Psoas muscle (tissue), 8 donors: ENCODE results near the gene ZNF830. TPM values are rescaled to one million over a fixed set of nuclear protein-coding genes. Genes with fewer than 3 reads are reported as not detected.

Experiments used
- ATAC-seq, 4 donors: fragments of 200-7000 bp; cut with Tn5 transposase; one replicate each; pipeline ENCODE4 v1.9.1; 2020; ENCODE audit warnings: moderate library complexity in 3 of 4, mild to moderate bottlenecking in 2 of 4
- DNase-seq, 2 donors: peaks; one replicate each; pipeline ENCODE4 v3.0.0-alpha.2; 2020
- H3K27ac ChIP-seq: fragments of 200-600 bp; one replicate; pipeline ENCODE4 v1.8.0; 2022
- H3K27me3 ChIP-seq, 3 donors: fragments of 200-600 bp in 1 of 3; one replicate each; pipeline versions ENCODE4 v1.6.1 to v1.8.0; 2013 to 2022; ENCODE audit warnings: low read length in 2 of 3, mild to moderate bottlenecking in 2 of 3, moderate library complexity in 1 of 3; ENCODE audit not compliant: insufficient read depth in 3 of 3
- H3K36me3 ChIP-seq, 2 donors: fragments of 200-600 bp in 1 of 2; one replicate each; pipeline versions ENCODE4 v1.6.1 to v1.8.0; 2013 to 2022; ENCODE audit warnings: low read depth in 1 of 2, mild to moderate bottlenecking in 1 of 2, moderate library complexity in 1 of 2; ENCODE audit not compliant: insufficient read depth in 1 of 2
- H3K4me1 ChIP-seq: fragments of 200-600 bp; one replicate; pipeline ENCODE4 v1.8.0; 2022
- H3K4me3 ChIP-seq: fragments of 200-600 bp; one replicate; pipeline ENCODE4 v1.8.0; 2022; ENCODE audit warnings: mild to moderate bottlenecking
- H3K9me3 ChIP-seq: fragments of 200-600 bp; one replicate; pipeline ENCODE4 v1.8.0; 2022
- WGBS, 3 donors: extraction: QIAGEN DNeasy Blood & Tissue Kit; methylation state at CpG; one replicate each; pipeline versions ENCODE4 v1.1.6 to v1.1.7; 2013; 5-methylcytosine and 5-hydroxymethylcytosine counted together
- intact Hi-C, 2 donors: fragments of 100-400 bp; cut with DNase I; formaldehyde crosslinking; loops; one replicate each; pipeline versions ENCODE4 v1.11.0 to v1.14.2; 2022
- polyA plus RNA-seq, 3 donors: library from polyadenylated mRNA; stranded (reverse); fragments of 200-250 nt; gene quantifications; one replicate each; pipeline ENCODE4 v1.2.3, GENCODE V29; 2013
- total RNA-seq, 4 donors: library from RNA; stranded (reverse); fragmentation: NEBNext Ultra II Directional in 2 of 4; extraction: Animal tissue kit (Norgen Biotek cat#: 25700) in 2 of 4; gene quantifications; one replicate each; pipeline versions ENCODE4 v1.2.1 to v1.2.4, GENCODE V29; 2021 to 2023
- TF ChIP-seq, protein P1 (sequence below): fragments of 200-600 bp; IDR thresholded peaks from one replicate; pipeline ENCODE4 v1.8.0; 2022; ENCODE audit warnings: antibody characterized with exemption
- donor health status: healthy with polysubstance abuse.
- donor health status: DM: no; HTN: no; CAD: no; lungs with moderate emphysema.
- donor health status: Bipolar disorder and iron deficiency.
- donor health status: healthy.
- donor health status: DM: yes; HTN: yes; CAD: no.
- donor health status: DM: no; HTN: no; CAD: no.
- donor health status: DM: no; HTN: no; CAD: no.
- donor health status: DM: yes; HTN: yes; CAD: no.

Gene ZNF830
- total and polyA plus RNA-seq, 7 donors = 7.0 to 13.6 (median 9.6) TPM

DNA sequence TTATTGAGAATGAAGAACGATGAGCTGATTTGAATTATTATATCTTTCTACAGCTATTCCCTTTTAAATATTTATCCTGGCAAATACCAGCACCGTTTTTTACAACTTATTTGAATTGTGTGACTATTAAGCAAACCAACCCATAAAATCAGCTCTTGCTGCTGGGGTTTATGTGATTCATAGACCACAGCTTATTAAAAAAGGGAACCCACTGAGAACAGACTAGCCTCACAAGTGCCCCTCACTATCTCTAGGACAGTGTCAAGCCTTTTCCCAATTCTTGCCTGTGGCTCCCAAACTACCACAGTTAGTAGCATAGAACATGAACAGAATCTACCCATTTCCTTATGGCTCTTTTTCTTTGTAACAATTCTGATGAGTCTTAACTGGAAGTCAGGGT lies 12.8 kb downstream of the ZNF830 start:
- peaks cover under 1% of the 10 kb centered on the region for H3K4me1 ChIP-seq
- DNase-seq = no peak
- peaks cover 0 to 19% of the 10 kb centered on the region in 2 donors for H3K36me3 ChIP-seq
- H3K9me3 ChIP-seq = no peaks in the 10 kb centered on the region
- intact Hi-C loops = no loop called here
- no peak overlapping the region for H3K27ac ChIP-seq
- TF ChIP-seq, protein P1, sequence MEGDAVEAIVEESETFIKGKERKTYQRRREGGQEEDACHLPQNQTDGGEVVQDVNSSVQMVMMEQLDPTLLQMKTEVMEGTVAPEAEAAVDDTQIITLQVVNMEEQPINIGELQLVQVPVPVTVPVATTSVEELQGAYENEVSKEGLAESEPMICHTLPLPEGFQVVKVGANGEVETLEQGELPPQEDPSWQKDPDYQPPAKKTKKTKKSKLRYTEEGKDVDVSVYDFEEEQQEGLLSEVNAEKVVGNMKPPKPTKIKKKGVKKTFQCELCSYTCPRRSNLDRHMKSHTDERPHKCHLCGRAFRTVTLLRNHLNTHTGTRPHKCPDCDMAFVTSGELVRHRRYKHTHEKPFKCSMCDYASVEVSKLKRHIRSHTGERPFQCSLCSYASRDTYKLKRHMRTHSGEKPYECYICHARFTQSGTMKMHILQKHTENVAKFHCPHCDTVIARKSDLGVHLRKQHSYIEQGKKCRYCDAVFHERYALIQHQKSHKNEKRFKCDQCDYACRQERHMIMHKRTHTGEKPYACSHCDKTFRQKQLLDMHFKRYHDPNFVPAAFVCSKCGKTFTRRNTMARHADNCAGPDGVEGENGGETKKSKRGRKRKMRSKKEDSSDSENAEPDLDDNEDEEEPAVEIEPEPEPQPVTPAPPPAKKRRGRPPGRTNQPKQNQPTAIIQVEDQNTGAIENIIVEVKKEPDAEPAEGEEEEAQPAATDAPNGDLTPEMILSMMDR = no peak
- H3K27me3 ChIP-seq = no peaks in the 10 kb centered on the region
- WGBS, 3 donors = 36 to 54% (median 48%) methylated on average over 2 of the region's 2 CpGs
- H3K4me3 ChIP-seq = no peak overlapping the region
- no peak for ATAC-seq

DNA sequence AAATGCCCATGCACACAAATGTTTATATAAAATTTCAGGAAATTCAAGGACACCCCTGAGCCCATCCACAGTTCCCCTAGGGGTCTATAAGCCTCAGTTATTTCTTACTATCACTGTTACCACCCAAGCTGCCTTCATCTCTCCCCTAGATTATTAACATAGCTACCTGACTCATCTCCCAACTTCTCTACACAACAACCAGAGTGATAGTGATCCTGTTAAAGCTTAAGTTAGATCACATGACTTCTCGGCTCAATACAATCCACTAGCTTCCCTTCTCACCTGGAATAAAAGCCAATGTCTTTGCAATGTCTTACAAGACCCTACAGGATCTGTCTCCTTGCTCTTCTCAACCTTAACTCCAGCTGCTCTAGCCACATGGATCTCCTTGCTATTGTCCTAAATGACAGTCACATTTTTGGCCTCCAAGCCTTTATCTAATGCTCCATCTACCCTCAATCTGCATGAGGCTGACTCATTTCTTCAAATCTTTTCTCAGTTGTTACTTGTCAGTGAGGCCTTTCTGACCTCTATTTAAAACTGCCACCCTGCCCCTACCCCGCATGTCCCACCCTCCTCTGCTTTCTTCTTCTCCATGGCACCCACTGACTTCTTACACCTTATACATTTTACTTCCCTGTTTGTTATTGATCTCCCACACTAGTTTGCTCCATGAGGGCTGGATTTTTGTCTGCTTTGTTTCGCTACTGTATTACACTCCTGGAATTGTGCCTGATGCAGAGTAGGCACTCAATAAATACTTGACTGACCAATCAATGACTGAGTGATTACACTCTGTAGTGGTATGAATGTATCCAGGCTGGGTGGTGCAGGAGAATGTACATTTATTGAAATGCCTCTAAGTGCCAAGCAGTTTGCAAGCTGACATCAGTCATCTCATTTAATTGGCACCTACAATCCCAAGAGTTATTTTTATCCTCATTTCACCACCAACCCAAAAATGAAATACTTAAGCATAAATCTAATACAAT lies 13.8 kb downstream of the ZNF830 start:
- DNase-seq (no peak), ATAC-seq (no peak)
- Histone ChIP-seq H3K27me3 (no peaks in the 10 kb centered on the region), H3K27ac (no peak overlapping the region), H3K4me1 (peaks cover 7% of the 10 kb centered on the region), H3K36me3 (peaks cover 0 to 15% of the 10 kb centered on the region in 2 donors), H3K9me3 (no peaks in the 10 kb centered on the region), H3K4me3 (no peak overlapping the region)
- TF ChIP-seq, protein P1 = no peak
- intact Hi-C loops = no loop called here
- WGBS, 3 donors = 81 to 84% (median 82%) methylated on average over 3 of the region's 3 CpGs

DNA sequence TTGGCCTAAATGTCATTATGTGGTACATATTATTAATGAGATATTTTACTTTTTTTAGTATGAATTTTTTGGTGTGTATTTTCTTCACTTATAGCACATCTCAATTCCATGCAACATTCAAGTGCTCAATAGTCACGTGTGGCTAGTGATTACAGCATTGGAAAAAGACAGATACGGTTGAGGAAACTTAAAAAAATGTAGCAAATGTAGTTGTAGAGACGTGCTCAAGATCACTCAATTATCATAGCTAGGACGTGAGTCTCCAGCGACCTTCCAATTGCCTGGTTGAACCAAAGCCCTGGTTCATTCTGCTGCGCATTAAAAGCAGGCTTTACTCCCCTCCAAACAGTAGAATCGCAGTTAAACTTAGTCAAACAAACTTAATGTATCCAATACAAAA lies 17.8 kb downstream of the ZNF830 start:
- no peaks in the 10 kb centered on the region for H3K9me3 ChIP-seq
- 86 to 92% (median 87%) methylated on average over 7 of the region's 7 CpGs for WGBS, 3 donors
- H3K4me3 ChIP-seq = peak overlapping the region; percentile 98
- peak overlapping the region; percentile 99 for H3K27ac ChIP-seq
- no peak for DNase-seq
- TF ChIP-seq, protein P1 = no peak
- intact Hi-C loops = no loop called here
- no peak for ATAC-seq
- peaks cover 0 to 10% of the 10 kb centered on the region in 2 donors for H3K36me3 ChIP-seq
- peaks cover 20% of the 10 kb centered on the region for H3K4me1 ChIP-seq
- H3K27me3 ChIP-seq = no peaks in the 10 kb centered on the region

DNA sequence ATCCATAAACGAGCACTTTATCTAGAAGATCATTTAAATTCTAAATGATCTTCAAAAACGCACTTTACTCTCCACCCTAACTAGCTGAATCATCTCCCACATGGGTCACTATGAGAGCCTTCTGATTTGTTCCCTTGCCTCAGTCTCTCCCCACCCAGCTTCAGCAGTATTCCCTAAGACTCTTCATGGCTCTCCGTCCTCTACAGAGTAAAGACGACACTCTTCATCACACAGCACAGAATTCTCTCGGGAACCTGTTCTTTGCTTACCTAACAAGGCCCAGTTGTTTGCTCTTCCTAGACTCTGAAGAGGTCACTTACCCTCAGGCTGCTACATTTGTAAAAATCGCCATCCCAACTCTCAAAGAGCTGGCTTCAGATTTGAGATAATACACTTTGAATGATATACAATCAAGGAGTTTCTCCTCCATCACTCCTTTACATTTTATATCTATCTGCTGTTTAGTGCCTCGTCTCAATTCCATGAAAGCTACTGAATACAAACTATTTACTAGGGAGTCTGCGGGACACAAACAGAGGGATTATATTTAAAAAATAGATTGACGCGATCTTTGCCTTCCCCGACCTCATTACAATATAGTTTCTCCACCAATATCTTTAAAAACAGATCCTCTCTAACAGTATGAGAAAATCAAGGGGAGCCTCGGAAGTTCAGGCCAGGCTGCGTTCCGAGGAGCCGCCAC lies 18.5 kb downstream of the ZNF830 start:
- Histone ChIP-seq H3K27ac (peak overlapping the region; percentile 99), H3K36me3 (peaks cover 0 to 10% of the 10 kb centered on the region in 2 donors), H3K27me3 (no peaks in the 10 kb centered on the region), H3K9me3 (no peaks in the 10 kb centered on the region), H3K4me1 (peaks cover 25% of the 10 kb centered on the region), H3K4me3 (peak overlapping the region; percentile 98)
- TF ChIP-seq, protein P1 = no peak
- no peak for DNase-seq
- 14 to 18% (median 15%) methylated on average over 15 of the region's 15 CpGs for WGBS, 3 donors
- intact Hi-C loops = loop anchor here in 1 of 2 donors (2.0 kb wide), 1 partner anchor 17 kb away; no protein-coding TSS in a partner anchor
- peak in 2 of 4 donors; percentile 29 to 37 for ATAC-seq
